Limb (tissue), 2 donors: ENCODE measurements around the gene CYSTM1.

Experiments
- DNase-seq, 2 donors: peaks; one replicate each; pipeline ENCODE4 v3.0.0-alpha.2; 2016; ENCODE audit errors: extremely low spot score in 2 of 2

CYSTM1 gene

GRCh38 chr5:140174465-140175366, at the start of gene CYSTM1:
Gene CYSTM1, plus strand, starts transcription at chr5:140175188. Its CDS starts 19,278 bp downstream, at chr5:140194466.
- peak; percentile 95 to 99 for DNase-seq

- DNase-seq: no peak
Observed at GRCh38 chr5:140125637-140126036, 49.4 kb upstream of the CYSTM1 start, which contains the start of gene IGIP. Gene IGIP, plus strand, starts transcription at chr5:140125937. Its CDS starts 2,540 bp downstream, at chr5:140128477.

GRCh38 chr5:140126315-140127012, 48.5 kb upstream of the CYSTM1 start:
- no peak for DNase-seq

- DNase-seq: no peak
Observed at GRCh38 chr5:140128376-140128775, 46.6 kb upstream of the CYSTM1 start.

- DNase-seq: no peak
Observed at GRCh38 chr5:140130949-140131733, 43.8 kb upstream of the CYSTM1 start.

- DNase-seq: peak in 1 of 2 donors; percentile 12
Observed at GRCh38 chr5:140131967-140132409, 43.0 kb upstream of the CYSTM1 start.

- no peak for DNase-seq
Observed at GRCh38 chr5:140133514-140134167, 41.3 kb upstream of the CYSTM1 start.

- DNase-seq: no peak
Observed at GRCh38 chr5:140134277-140134935, 40.6 kb upstream of the CYSTM1 start.

GRCh38 chr5:140135127-140135526, 39.9 kb upstream of the CYSTM1 start:
- no peak for DNase-seq

- DNase-seq: no peak
Observed at GRCh38 chr5:140136624-140137023, 38.4 kb upstream of the CYSTM1 start.

GRCh38 chr5:140140435-140140834, 34.6 kb upstream of the CYSTM1 start:
- no peak for DNase-seq

- no peak for DNase-seq
Observed at GRCh38 chr5:140141241-140141640, 33.7 kb upstream of the CYSTM1 start.

GRCh38 chr5:140142246-140142645, 32.7 kb upstream of the CYSTM1 start:
- DNase-seq: no peak

- no peak for DNase-seq
Observed at GRCh38 chr5:140142856-140143255, 32.1 kb upstream of the CYSTM1 start.

GRCh38 chr5:140143521-140144258, 31.3 kb upstream of the CYSTM1 start:
- DNase-seq: no peak

- no peak for DNase-seq
Observed at GRCh38 chr5:140145256-140145655, 29.7 kb upstream of the CYSTM1 start.

GRCh38 chr5:140145818-140146522, 29.0 kb upstream of the CYSTM1 start:
- peak; percentile 25 to 80 for DNase-seq

GRCh38 chr5:140146523-140146842, 28.5 kb upstream of the CYSTM1 start:
- DNase-seq: no peak

GRCh38 chr5:140147460-140147859, 27.5 kb upstream of the CYSTM1 start:
- no peak for DNase-seq
